Activated CD4-positive, alpha-beta T cell treated with anti-CD3 and anti-CD28 coated beads, Interleukin-2, amount 50 U/mL, for 48 hours (primary cell): ENCODE data around the gene PYGO2.
A peak's percentile ranks its signal among the peaks of the same experiment; 100 is the strongest.
"Not testable (repeated sequence)": the region's sequence is repeated elsewhere in the genome, so short reads cannot be mapped to it uniquely, and the experiment has no call there.

ENCODE experiments used
- DNase-seq, 2 experiments: peaks; one replicate each; pipeline ENCODE4 v3.0.0-alpha.2; 2020

The PYGO2 gene

DNA sequence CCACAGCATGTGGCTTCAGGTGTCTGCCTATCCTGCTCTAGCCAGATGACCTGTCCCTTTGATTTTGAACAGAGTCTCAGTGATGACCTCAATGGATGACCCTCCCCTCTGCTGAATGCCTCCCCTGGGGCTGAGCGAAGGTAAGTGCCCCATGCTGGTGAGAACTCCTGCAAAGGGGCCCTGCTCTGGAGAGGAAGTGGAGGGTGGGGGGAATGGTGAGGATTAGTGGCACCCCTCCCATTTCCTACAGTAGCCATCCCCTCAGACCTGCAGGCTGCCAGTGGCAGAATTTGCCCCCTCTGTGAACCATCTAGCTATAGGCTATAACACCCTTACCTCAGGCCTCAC lies 21.4 kb downstream of the PYGO2 start:
- DNase-seq = no peak

GRCh38 chr1:154938604-154939399 lies 22.8 kb downstream of the PYGO2 start:
- DNase-seq = no peak

DNA sequence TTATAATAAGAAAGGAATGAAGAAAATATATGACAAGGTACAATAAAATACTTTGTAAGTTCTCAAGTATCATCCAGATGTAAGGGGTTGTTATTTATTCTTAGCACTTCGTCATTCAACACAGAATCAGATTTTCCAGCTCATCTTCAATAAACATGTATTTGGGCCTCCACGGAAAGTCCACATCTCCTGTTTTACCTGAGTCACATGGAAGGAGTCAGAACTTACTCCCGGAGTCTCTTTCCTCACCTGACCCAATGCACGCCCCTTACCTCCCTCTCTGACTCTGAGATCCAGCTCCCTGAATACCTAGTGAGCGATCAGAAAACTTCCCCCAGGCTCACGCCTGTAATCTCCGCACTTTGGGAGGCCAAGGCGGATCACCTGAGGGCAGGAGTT lies 23.6 kb downstream of the PYGO2 start:
- no peak for DNase-seq

DNA sequence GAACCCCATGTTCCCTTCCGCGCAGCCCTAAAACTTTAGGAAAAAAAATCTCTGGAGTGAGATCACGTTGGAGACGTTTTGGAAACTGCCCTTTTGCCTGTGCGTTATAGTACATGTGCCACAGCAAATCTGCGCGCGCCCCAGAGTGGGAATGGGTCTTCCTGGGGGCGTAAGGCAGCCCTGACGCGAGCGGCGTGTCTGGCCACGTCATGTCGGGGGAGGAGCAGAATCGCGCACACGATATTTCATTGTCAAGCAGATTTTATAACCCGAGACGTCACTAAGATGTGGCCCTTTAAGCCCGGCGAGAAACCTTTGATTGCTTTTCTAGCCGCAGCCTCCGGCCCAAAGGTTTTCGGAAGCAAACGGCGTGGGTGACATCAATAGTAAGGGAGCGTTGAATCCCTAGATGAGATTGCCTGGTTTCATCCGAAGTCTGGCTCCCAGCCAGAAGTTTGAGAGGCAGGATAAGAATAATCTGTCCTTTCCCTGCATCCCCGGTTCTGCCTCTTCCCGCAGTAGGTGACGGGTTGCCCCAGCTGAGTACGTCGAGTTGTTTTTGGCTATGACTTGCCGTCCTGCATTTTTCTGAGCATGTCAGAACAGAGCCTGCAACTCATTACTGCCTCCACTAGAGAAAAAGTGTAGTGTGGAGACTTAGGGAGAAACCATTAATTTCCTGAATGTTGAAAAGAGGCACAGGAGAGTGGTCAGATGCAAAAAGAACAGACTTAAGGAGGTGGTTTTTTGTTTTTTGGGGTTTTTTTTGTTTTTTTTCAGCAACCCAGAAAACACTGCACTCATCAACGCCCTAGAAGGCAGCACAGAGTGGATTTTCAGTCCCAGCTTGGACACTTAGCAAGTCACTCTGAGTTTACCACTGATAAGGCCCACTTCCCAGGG lies 24.2 kb downstream of the PYGO2 start:
- peak; percentile 89 to 92 for DNase-seq

GRCh38 chr1:154936555-154937084 lies 25.0 kb downstream of the PYGO2 start, which contains the start of gene PMVK:
TSS of gene PMVK (minus strand) at chr1:154936719. CDS start at chr1:154936685, 34 bp downstream.
- peak; percentile 96 to 97 for DNase-seq

GRCh38 chr1:154935749-154936554 lies 25.6 kb downstream of the PYGO2 start:
- DNase-seq = peak; percentile 35 to 52

- no peak for DNase-seq
Observed at GRCh38 chr1:154934358-154934948, 27.1 kb downstream of the PYGO2 start.

GRCh38 chr1:154931940-154932487 lies 29.6 kb downstream of the PYGO2 start:
- DNase-seq = no peak

GRCh38 chr1:154926201-154926600 lies 35.4 kb downstream of the PYGO2 start:
- DNase-seq = no peak

- no peak for DNase-seq
Observed at GRCh38 chr1:154925335-154926170, 36.0 kb downstream of the PYGO2 start.

DNA sequence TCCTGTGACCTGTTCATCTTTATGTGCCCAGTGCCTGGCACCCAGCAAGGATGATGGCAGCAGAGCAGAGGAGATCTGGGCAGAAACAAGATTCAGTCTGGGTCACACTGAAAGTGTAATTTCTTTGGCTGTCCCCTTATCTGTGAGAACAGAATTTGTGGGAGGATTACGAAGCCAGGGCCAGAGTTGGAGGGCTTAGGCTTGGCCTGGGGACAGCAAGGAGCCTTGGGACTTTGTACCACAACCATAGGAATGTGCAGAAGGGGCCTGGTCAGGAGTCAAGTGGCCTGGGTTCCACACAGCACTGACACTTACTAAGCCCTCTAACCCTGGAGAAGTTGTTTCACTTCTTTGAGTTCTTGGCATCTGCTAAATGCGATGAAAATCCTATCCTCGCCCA lies 37.9 kb downstream of the PYGO2 start:
- no peak for DNase-seq

DNA sequence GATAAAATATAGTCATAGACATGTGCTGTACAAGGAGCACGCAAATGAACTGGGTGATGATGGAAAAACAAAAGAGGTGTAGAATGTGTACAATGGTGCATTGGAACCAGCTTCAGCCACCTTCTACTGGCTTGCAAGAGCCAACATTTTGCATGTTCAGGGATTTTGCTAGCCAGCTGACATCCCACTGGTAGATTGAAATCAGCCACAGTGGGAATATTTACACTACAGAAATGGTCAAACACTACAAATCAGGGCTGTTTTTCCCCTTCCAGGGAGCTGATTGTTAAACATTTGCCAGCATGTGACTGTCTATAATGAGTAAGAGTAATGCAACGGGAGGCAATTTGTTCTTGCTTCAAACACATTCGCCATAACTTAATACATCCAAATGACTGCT lies 48.3 kb downstream of the PYGO2 start:
- DNase-seq = no peak

DNA sequence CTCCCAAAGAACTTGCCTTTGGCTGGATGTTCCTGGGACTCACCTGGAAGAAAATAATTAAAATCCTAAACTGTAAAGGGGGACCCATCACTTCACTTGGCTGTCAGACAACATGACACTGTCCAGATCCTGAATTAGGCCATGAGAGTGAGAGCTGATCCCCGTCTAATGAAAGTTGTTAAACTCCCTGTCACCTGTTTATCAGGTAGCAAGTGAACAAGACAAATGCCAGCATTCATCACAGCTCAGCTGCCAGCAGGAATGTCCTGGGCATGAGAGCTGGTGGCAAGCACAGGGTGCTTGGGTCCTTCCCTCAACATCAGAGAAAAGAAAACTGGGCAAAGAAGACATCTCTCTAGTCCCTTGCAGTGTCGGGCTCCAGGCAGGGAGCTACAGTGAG lies 48.8 kb downstream of the PYGO2 start:
- no peak for DNase-seq

GRCh38 chr1:154911691-154912550 lies 49.7 kb downstream of the PYGO2 start:
- no peak for DNase-seq

DNA sequence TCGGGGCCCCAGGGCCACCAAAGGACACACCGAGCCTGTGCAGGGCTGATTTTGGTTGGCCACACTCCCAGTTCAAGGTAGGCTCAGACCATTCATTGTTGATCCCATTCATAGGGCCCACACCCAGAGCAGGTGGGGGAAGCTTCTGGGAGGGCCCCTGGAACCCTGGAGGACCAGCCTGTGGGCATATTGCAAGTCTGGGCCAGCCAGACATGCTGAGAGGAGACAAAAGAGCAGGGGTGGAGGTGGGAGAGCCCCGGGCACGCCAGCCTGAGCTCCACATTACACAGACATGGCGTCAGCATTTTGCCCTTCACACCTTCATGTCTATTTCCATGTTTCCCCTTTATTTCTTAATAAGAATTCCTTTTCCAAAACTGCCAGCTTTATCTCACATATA lies 50.7 kb downstream of the PYGO2 start:
- DNase-seq = no peak

- no peak for DNase-seq
Observed at GRCh38 chr1:154908937-154909336, 52.6 kb downstream of the PYGO2 start.

- not testable (repeated sequence) for DNase-seq
Observed at GRCh38 chr1:154908129-154908528, 53.5 kb downstream of the PYGO2 start.
